H1 (cell line): Measurements from ENCODE around the gene FA2H.

ENCODE experiments used
- CBX5 ChIP-seq: fragments of 300-800, 300-1000 bp; sonication (generic); IDR thresholded peaks from 2 replicates; pipeline ENCODE4 v1.7.1; 2016; ENCODE audit warnings: antibody characterized with exemption, low read length, low read depth
- CREB1 ChIP-seq: IDR thresholded peaks from 2 replicates; pipeline ENCODE4 v1.6.1; 2012; ENCODE audit warnings: inconsistent platforms
- CTCF ChIP-seq, 3 experiments: IDR thresholded peaks; 1 replicate in 2 of 3; 2 replicates in 1 of 3; pipeline versions ENCODE4 v1.5.1 to v1.6.1; 2011; ENCODE audit warnings: low read length in 3 of 3, mild to moderate bottlenecking in 3 of 3, inconsistent platforms in 2 of 3, low read depth in 1 of 3, moderate library complexity in 1 of 3; ENCODE audit not compliant: insufficient read depth in 1 of 3; ENCODE audit errors: control extremely low read depth in 1 of 3
- EGR1 ChIP-seq: IDR thresholded peaks from 2 replicates; pipeline ENCODE4 v1.6.1; 2011; ENCODE audit warnings: low read depth, low read length, borderline replicate concordance
- GTF2F1 ChIP-seq: IDR thresholded peaks from 2 replicates; pipeline ENCODE4 v1.6.1; 2012; ENCODE audit warnings: low read depth, low read length, improper control_type of control experiment, borderline replicate concordance
- KDM5A ChIP-seq: fragments of 200-600 bp; IDR thresholded peaks from 2 replicates; pipeline ENCODE4 v1.7.1; 2012; ENCODE audit warnings: mild to moderate bottlenecking, low read length, inconsistent platforms, mixed read lengths
- NRF1 ChIP-seq: IDR thresholded peaks from 2 replicates; pipeline ENCODE4 v1.6.1; 2011; ENCODE audit warnings: mild to moderate bottlenecking, low read depth, low read length, improper control_type of control experiment
- POLR2A ChIP-seq, 2 experiments: IDR thresholded peaks; 1 replicate in 1 of 2; 2 replicates in 1 of 2; pipeline ENCODE4 v1.6.1; 2011; ENCODE audit warnings: low read depth in 2 of 2, low read length in 2 of 2, mild to moderate bottlenecking in 2 of 2; ENCODE audit errors: control extremely low read depth in 1 of 2
- SIX5 ChIP-seq: IDR thresholded peaks from 2 replicates; pipeline ENCODE4 v1.6.1; 2011; ENCODE audit warnings: mild to moderate bottlenecking, low read depth, low read length
- SRF ChIP-seq: IDR thresholded peaks from 2 replicates; pipeline ENCODE4 v1.6.1; 2011; ENCODE audit warnings: mild to moderate bottlenecking, low read depth, low read length, moderate library complexity
- TF ChIP-seq, protein P1 (sequence below): IDR thresholded peaks from 2 replicates; pipeline ENCODE4 v1.6.1; 2011; ENCODE audit warnings: low read depth, mild to moderate bottlenecking, low read length; ENCODE audit not compliant: insufficient read depth

DNA sequence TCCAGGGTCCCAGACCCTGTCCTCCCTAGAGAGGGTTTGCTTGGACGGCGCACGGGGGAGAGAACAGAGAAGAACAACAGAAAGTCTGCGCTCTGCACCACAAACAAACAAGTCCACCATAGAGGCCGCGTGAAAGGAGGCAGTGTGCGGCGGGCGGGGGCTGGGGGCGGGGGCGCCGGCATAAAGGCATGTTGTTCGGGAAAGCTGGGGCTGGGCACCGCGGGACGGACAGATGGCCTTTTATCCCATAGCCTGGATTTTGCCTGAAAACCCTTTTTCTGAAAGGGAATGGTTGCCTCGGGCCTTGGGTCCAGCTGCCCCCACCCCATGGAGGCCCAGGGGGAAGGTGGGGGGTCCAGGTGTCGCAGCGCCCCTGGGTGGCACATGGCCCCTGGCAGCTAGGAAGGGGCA lies 26.0 kb downstream of the FA2H start:
- TF ChIP-seq KDM5A (no peak), POLR2A (IDR thresholded peaks at IDR 0.05; ENCODE audit: control extremely low read depth in 1 of 2, low read depth in 2 of 2, low read length in 2 of 2) (no peak), CBX5 (no peak), GTF2F1 (no peak), EGR1 (no peak), SRF (no peak), CREB1 (no peak), CTCF (IDR thresholded peaks at IDR 0.05; ENCODE audit: control extremely low read depth in 1 of 3, insufficient read depth in 1 of 3, low read depth in 1 of 3, low read length in 3 of 3) (no peak), NRF1 (no peak), SIX5 (no peak)
- TF ChIP-seq, protein P1, sequence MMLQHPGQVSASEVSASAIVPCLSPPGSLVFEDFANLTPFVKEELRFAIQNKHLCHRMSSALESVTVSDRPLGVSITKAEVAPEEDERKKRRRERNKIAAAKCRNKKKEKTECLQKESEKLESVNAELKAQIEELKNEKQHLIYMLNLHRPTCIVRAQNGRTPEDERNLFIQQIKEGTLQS, result no peak
